ENCODE measurements around the gene TMEM82. TPM values are rescaled to one million over a fixed set of nuclear protein-coding genes. Genes with fewer than 3 reads are reported as not detected.

The TMEM82 gene
- total RNA-seq, 4 donors from 2014 or later = 0.33 TPM; not detected in 3

GRCh38 chr1:15704526-15705183, 37.6 kb upstream of the TMEM82 start:
- peaks cover 64 to 78% of the 10 kb centered on the region in 2 donors for H3K4me1 ChIP-seq

GRCh38 chr1:15705184-15705566, 37.1 kb upstream of the TMEM82 start:
- DNase-seq = no peak
- H3K27ac ChIP-seq = peak overlapping the region; percentile 93 to 96 (median 96)

More at GRCh38 chr1:15704526-15705183, 37.6 kb upstream of the TMEM82 start:
- no peak for TF ChIP-seq POLR2A (IDR thresholded peaks at IDR 0.05)
- TF ChIP-seq CTCF (IDR thresholded peaks at IDR 0.05 in 4 of 5, conservative IDR thresholded peaks at IDR 0.05 in 1 of 5) = no peak
- no peaks in the 10 kb centered on the region for H3K9me3 ChIP-seq
- H3K27me3 ChIP-seq = no peaks in the 10 kb centered on the region
- in situ Hi-C loops (cut with MboI; ENCODE audit: low sequenced_read_pairs in 4 of 4) = no loop called here
- H3K4me3 ChIP-seq = no peak overlapping the region
- ATAC-seq (no peak), DNase-seq (no peak)
- H3K27ac ChIP-seq = peak overlapping the region; percentile 93 to 96 (median 96)
- no peaks in the 10 kb centered on the region for H3K36me3 ChIP-seq
- intact Hi-C loops (cut with DNase I; ENCODE audit: low total_unique reads) = no loop called here

GRCh38 chr1:15706751-15707150, 35.5 kb upstream of the TMEM82 start:
- Histone ChIP-seq H3K27me3 (no peaks in the 10 kb centered on the region), H3K4me1 (peaks cover 74 to 86% of the 10 kb centered on the region in 2 donors), H3K27ac (peak overlapping the region; percentile 93 to 96 (median 96)), H3K4me3 (no peak overlapping the region), H3K36me3 (no peaks in the 10 kb centered on the region), H3K9me3 (no peaks in the 10 kb centered on the region)
- DNase-seq (peak; percentile 87 to 93), ATAC-seq (peak; percentile 64 to 76)
- intact Hi-C loops (cut with DNase I; ENCODE audit: low total_unique reads) (loop anchor here (2.0 kb wide), 1 partner anchor 88 kb away; no protein-coding TSS in a partner anchor), in situ Hi-C loops (cut with MboI; ENCODE audit: low sequenced_read_pairs in 4 of 4) (no loop called here)
- TF ChIP-seq POLR2A (IDR thresholded peaks at IDR 0.05) (no peak), CTCF (IDR thresholded peaks at IDR 0.05 in 4 of 5, conservative IDR thresholded peaks at IDR 0.05 in 1 of 5) (no peak)

More at GRCh38 chr1:15705184-15705566, 37.1 kb upstream of the TMEM82 start:
- no peaks in the 10 kb centered on the region for H3K36me3 ChIP-seq
- TF ChIP-seq CTCF (IDR thresholded peaks at IDR 0.05 in 4 of 5, conservative IDR thresholded peaks at IDR 0.05 in 1 of 5) (no peak), POLR2A (IDR thresholded peaks at IDR 0.05) (no peak)
- intact Hi-C loops (cut with DNase I; ENCODE audit: low total_unique reads) (no loop called here), in situ Hi-C loops (cut with MboI; ENCODE audit: low sequenced_read_pairs in 4 of 4) (no loop called here)
- peaks cover 67 to 79% of the 10 kb centered on the region in 2 donors for H3K4me1 ChIP-seq
- H3K4me3 ChIP-seq = no peak overlapping the region
- H3K9me3 ChIP-seq = no peaks in the 10 kb centered on the region
- no peaks in the 10 kb centered on the region for H3K27me3 ChIP-seq
- ATAC-seq = no peak

- in situ Hi-C loops (cut with MboI; ENCODE audit: low sequenced_read_pairs in 4 of 4) (no loop called here), intact Hi-C loops (cut with DNase I; ENCODE audit: low total_unique reads) (loop anchor here (2.0 kb wide), 1 partner anchor 89 kb away; no protein-coding TSS in a partner anchor)
- no peaks in the 10 kb centered on the region for H3K36me3 ChIP-seq
- peak overlapping the region in 1 of 4 donors; percentile 0 for H3K4me3 ChIP-seq
- no peaks in the 10 kb centered on the region for H3K27me3 ChIP-seq
- DNase-seq (peak; percentile 67 to 87), ATAC-seq (peak; percentile 55 to 63)
- TF ChIP-seq POLR2A (IDR thresholded peaks at IDR 0.05) (peak in 1 of 2 donors; percentile 50), CTCF (IDR thresholded peaks at IDR 0.05 in 4 of 5, conservative IDR thresholded peaks at IDR 0.05 in 1 of 5) (no peak)
- peak overlapping the region; percentile 93 to 96 (median 96) for H3K27ac ChIP-seq
- H3K4me1 ChIP-seq = peaks cover 79 to 88% of the 10 kb centered on the region in 2 donors
- H3K9me3 ChIP-seq = no peaks in the 10 kb centered on the region
Observed at GRCh38 chr1:15707239-15707925, 34.9 kb upstream of the TMEM82 start.
